HG03378 (cell line): ENCODE data around the gene TAX1BP1.

ENCODE experiments used
- ATAC-seq: cut with Tn5 transposase; IDR thresholded peaks from one replicate; pipeline ENCODE4 v1.9.1; 2021; ENCODE audit warnings: mild to moderate bottlenecking, moderate library complexity; ENCODE audit not compliant: unreplicated experiment

The TAX1BP1 gene

GRCh38 chr7:27777662-27778061 is 37.7 kb downstream of the TAX1BP1 start:
- no peak for ATAC-seq

GRCh38 chr7:27779873-27780272 is 39.9 kb downstream of the TAX1BP1 start:
- no peak for ATAC-seq

GRCh38 chr7:27781188-27781587 is 41.2 kb downstream of the TAX1BP1 start:
- no peak for ATAC-seq

GRCh38 chr7:27782849-27783248 is 42.9 kb downstream of the TAX1BP1 start:
- no peak for ATAC-seq

- no peak for ATAC-seq
Measured at GRCh38 chr7:27784399-27785053, 44.6 kb downstream of the TAX1BP1 start.

- ATAC-seq, result no peak
Measured at GRCh38 chr7:27788437-27788836, 48.5 kb downstream of the TAX1BP1 start.

GRCh38 chr7:27793780-27794179 is 53.8 kb downstream of the TAX1BP1 start:
- ATAC-seq, result no peak

- no peak for ATAC-seq
Measured at GRCh38 chr7:27795977-27796376, 56.0 kb downstream of the TAX1BP1 start.

GRCh38 chr7:27799212-27799611 is 59.2 kb downstream of the TAX1BP1 start:
- no peak for ATAC-seq

- no peak for ATAC-seq
Measured at GRCh38 chr7:27802999-27803398, 63.0 kb downstream of the TAX1BP1 start.

- no peak for ATAC-seq
Measured at GRCh38 chr7:27804139-27804538, 64.2 kb downstream of the TAX1BP1 start.

- ATAC-seq, result no peak
Measured at GRCh38 chr7:27808626-27809025, 68.7 kb downstream of the TAX1BP1 start.

GRCh38 chr7:27810186-27810585 is 70.2 kb downstream of the TAX1BP1 start:
- ATAC-seq, result no peak

- no peak for ATAC-seq
Measured at GRCh38 chr7:27812706-27813105, 72.7 kb downstream of the TAX1BP1 start.

GRCh38 chr7:27822245-27822644 is 82.3 kb downstream of the TAX1BP1 start:
- no peak for ATAC-seq

- ATAC-seq, result no peak
Measured at GRCh38 chr7:27825891-27826290, 85.9 kb downstream of the TAX1BP1 start.

GRCh38 chr7:27826357-27826756 is 86.4 kb downstream of the TAX1BP1 start:
- no peak for ATAC-seq

GRCh38 chr7:27834179-27834921 is 94.4 kb downstream of the TAX1BP1 start:
- no peak for ATAC-seq

GRCh38 chr7:27835376-27835775 is 95.4 kb downstream of the TAX1BP1 start:
- no peak for ATAC-seq

GRCh38 chr7:27836536-27836935 is 96.6 kb downstream of the TAX1BP1 start:
- no peak for ATAC-seq

GRCh38 chr7:27839099-27839498 is 99.1 kb downstream of the TAX1BP1 start:
- no peak for ATAC-seq

- no peak for ATAC-seq
Measured at GRCh38 chr7:27840313-27840712, 100.4 kb downstream of the TAX1BP1 start.
